Superior temporal gyrus (tissue), 1 donor: ENCODE results near the gene ZNF544.

ENCODE experiments used
- DNase-seq: peaks from one replicate; pipeline ENCODE4 v3.0.0-alpha.2; 2016; ENCODE audit errors: extremely low spot score

ZNF544 gene

GRCh38 chr19:58228585-58229254, at the start of gene ZNF544:
ZNF544 (plus strand) TSS chr19:58228914; CDS start chr19:58244024, 15,110 bp downstream.
- DNase-seq, result peak; percentile 66

- DNase-seq, result no peak
These were observed 46.7 kb upstream of the ZNF544 start for GRCh38 chr19:58181902-58182576.

GRCh38 chr19:58182577-58182988, 46.1 kb upstream of the ZNF544 start:
- DNase-seq, result no peak

- peak; percentile 83 for DNase-seq
These were observed 45.5 kb upstream of the ZNF544 start, which contains the start of gene ZNF274 for GRCh38 chr19:58182989-58183816. ZNF274 (plus strand) TSS chr19:58183061; CDS start chr19:58183966, 905 bp downstream.

- DNase-seq, result no peak
These were observed 44.9 kb upstream of the ZNF544 start for GRCh38 chr19:58183817-58184215.

- no peak for DNase-seq
These were observed 31.7 kb upstream of the ZNF544 start for GRCh38 chr19:58196901-58197616.

- no peak for DNase-seq
These were observed 24.8 kb upstream of the ZNF544 start for GRCh38 chr19:58203814-58204475.

- no peak for DNase-seq
These were observed 24.1 kb upstream of the ZNF544 start for GRCh38 chr19:58204566-58204965.

GRCh38 chr19:58209577-58209976, 19.1 kb upstream of the ZNF544 start:
- no peak for DNase-seq

- no peak for DNase-seq
These were observed 16.2 kb upstream of the ZNF544 start for GRCh38 chr19:58212336-58213074.

- no peak for DNase-seq
These were observed 15.7 kb upstream of the ZNF544 start for GRCh38 chr19:58213075-58213369.

GRCh38 chr19:58217069-58217481, 11.6 kb upstream of the ZNF544 start:
- no peak for DNase-seq

- no peak for DNase-seq
These were observed 10.9 kb upstream of the ZNF544 start for GRCh38 chr19:58217607-58218391.

GRCh38 chr19:58218899-58219298, 9.8 kb upstream of the ZNF544 start:
- DNase-seq, result no peak

GRCh38 chr19:58227964-58228584, 640 bp upstream of the ZNF544 start:
- DNase-seq, result no peak

- DNase-seq, result no peak
These were observed 533 bp downstream of the ZNF544 start for GRCh38 chr19:58229255-58229639.

- no peak for DNase-seq
These were observed 8.6 kb downstream of the ZNF544 start for GRCh38 chr19:58237324-58237723.

GRCh38 chr19:58243351-58243750, 14.6 kb downstream of the ZNF544 start:
- no peak for DNase-seq

GRCh38 chr19:58248886-58249285, 20.2 kb downstream of the ZNF544 start:
- DNase-seq, result no peak
